Prostate gland (tissue), 2 donors: ENCODE results near the gene ST14. TPM values are rescaled to one million over a fixed set of nuclear protein-coding genes. Genes with fewer than 3 reads are reported as not detected.

Experiments used
- DNase-seq: peaks from one replicate; pipeline ENCODE4 v3.0.0-alpha.2; 2019; ENCODE audit warnings: low spot score
- H3K27ac ChIP-seq, 2 donors: fragments of 200-600 bp; sonication (generic); 2 replicates each; pipeline ENCODE4 v1.5.1; 2017 to 2019
- H3K27me3 ChIP-seq: fragments of 200-600 bp; sonication (generic); replicated peaks from 2 replicates; pipeline ENCODE4 v1.5.1; 2019; ENCODE audit not compliant: insufficient read depth
- H3K36me3 ChIP-seq, 2 donors: fragments of 200-600 bp; sonication (generic); 1 replicate in 1 of 2; 2 replicates in 1 of 2; pipeline versions ENCODE4 v1.5.1 to v1.8.1; 2017 to 2019
- H3K4me1 ChIP-seq: fragments of 200-600 bp; sonication (generic); replicated peaks from 2 replicates; pipeline ENCODE4 v1.5.1; 2019
- H3K4me3 ChIP-seq, 2 donors: fragments of 200-600 bp; sonication (generic); 2 replicates each; pipeline ENCODE4 v1.5.1; 2017 to 2019
- H3K9me3 ChIP-seq: fragments of 200-600 bp; sonication (generic); 2 replicates; pipeline ENCODE4 v1.5.1; 2017
- CTCF ChIP-seq, 4 experiments: fragments of 200-600 bp in 2 of 4; fragments of 450-650 bp in 2 of 4; sonication (generic) in 2 of 4; IDR thresholded peaks; 1 replicate in 3 of 4; 2 replicates in 1 of 4; pipeline ENCODE4 v1.5.1; 2016 to 2019; ENCODE audit warnings: antibody characterized with exemption in 4 of 4, mild to moderate bottlenecking in 2 of 4, moderate library complexity in 2 of 4
- POLR2A ChIP-seq: fragments of 450-650 bp; IDR thresholded peaks from one replicate; pipeline ENCODE4 v1.6.1; 2016; ENCODE audit warnings: antibody characterized with exemption, mild to moderate bottlenecking
- POLR2AphosphoS5 ChIP-seq: sonication (generic); formaldehyde crosslinking; IDR thresholded peaks from one replicate; pipeline ENCODE4 v1.6.1; 2017; ENCODE audit warnings: antibody characterized with exemption
- WGBS: methylation state at CpG from one replicate; pipeline ENCODE4 v1.1.5; 2018; 5-methylcytosine and 5-hydroxymethylcytosine counted together
- intact Hi-C: fragments of 100-400 bp; cut with DNase I; formaldehyde crosslinking; loops from one replicate; pipeline ENCODE4 v1.14.2; 2022
- total RNA-seq, 2 donors: library from RNA; depleted of rRNA; stranded (reverse); fragments of >200 nt; gene quantifications; one replicate each; pipeline ENCODE4 v1.1.0, GENCODE V29; 2016

Gene ST14
- total RNA-seq, 2 donors from 2014 or later, result 39.8 to 114 TPM

GRCh38 chr11:130188585-130189347 is 29.2 kb downstream of the ST14 start:
- 87% methylated on average over 18 of the region's 19 CpGs for WGBS
- H3K4me3 ChIP-seq, result no peak overlapping the region
- H3K9me3 ChIP-seq, result no peaks in the 10 kb centered on the region
- H3K36me3 ChIP-seq, result no peaks in the 10 kb centered on the region
- TF ChIP-seq POLR2AphosphoS5 (no peak), POLR2A (no peak), CTCF (IDR thresholded peaks at IDR 0.05) (no peak)
- intact Hi-C loops, result no loop called here
- H3K4me1 ChIP-seq, result no peaks in the 10 kb centered on the region
- no peak overlapping the region for H3K27ac ChIP-seq
- H3K27me3 ChIP-seq, result no peaks in the 10 kb centered on the region
- DNase-seq, result no peak

GRCh38 chr11:130189492-130190210 is 30.1 kb downstream of the ST14 start:
- intact Hi-C loops, result no loop called here
- no peak overlapping the region for H3K27ac ChIP-seq

GRCh38 chr11:130190371-130190881 is 30.8 kb downstream of the ST14 start:
- intact Hi-C loops, result no loop called here
- Histone ChIP-seq H3K4me1 (no peaks in the 10 kb centered on the region), H3K4me3 (no peak overlapping the region), H3K36me3 (peaks cover 0 to 3% of the 10 kb centered on the region in 2 donors), H3K27me3 (no peaks in the 10 kb centered on the region), H3K27ac (no peak overlapping the region), H3K9me3 (no peaks in the 10 kb centered on the region)
- DNase-seq, result no peak
- TF ChIP-seq POLR2A (no peak), POLR2AphosphoS5 (no peak), CTCF (IDR thresholded peaks at IDR 0.05) (no peak)
- 92% methylated on average over 29 of the region's 29 CpGs for WGBS

More at GRCh38 chr11:130189492-130190210, 30.1 kb downstream of the ST14 start:
- H3K9me3 ChIP-seq, result no peaks in the 10 kb centered on the region
- no peaks in the 10 kb centered on the region for H3K27me3 ChIP-seq
- WGBS, result 94% methylated on average over 32 of the region's 32 CpGs
- H3K36me3 ChIP-seq, result peaks cover 0 to 3% of the 10 kb centered on the region in 2 donors
- H3K4me3 ChIP-seq, result no peak overlapping the region
- TF ChIP-seq POLR2AphosphoS5 (no peak), CTCF (IDR thresholded peaks at IDR 0.05) (no peak), POLR2A (no peak)
- no peaks in the 10 kb centered on the region for H3K4me1 ChIP-seq
- DNase-seq, result no peak

- H3K4me1 ChIP-seq, result no peaks in the 10 kb centered on the region
- H3K27ac ChIP-seq, result no peak overlapping the region
- TF ChIP-seq CTCF (IDR thresholded peaks at IDR 0.05) (no peak), POLR2A (no peak), POLR2AphosphoS5 (no peak)
- H3K27me3 ChIP-seq, result no peaks in the 10 kb centered on the region
- intact Hi-C loops, result no loop called here
- peaks cover 0 to 3% of the 10 kb centered on the region in 2 donors for H3K36me3 ChIP-seq
- H3K4me3 ChIP-seq, result no peak overlapping the region
- DNase-seq, result no peak
- 89% methylated on average over 14 of the region's 14 CpGs for WGBS
- H3K9me3 ChIP-seq, result no peaks in the 10 kb centered on the region
These were observed 32.3 kb downstream of the ST14 start for GRCh38 chr11:130191896-130192295.
